Endodermal cell (in vitro differentiated cells): ENCODE results near the gene TNKS1BP1. TPM values are rescaled to one million over a fixed set of nuclear protein-coding genes. Genes with fewer than 3 reads are reported as not detected.

Source experiments
- DNase-seq: peaks from one replicate; pipeline ENCODE4 v3.0.0-alpha.2; 2017
- H3K27ac ChIP-seq: 2 replicates; pipeline ENCODE4 v1.5.1; 2013; ENCODE audit warnings: mild to moderate bottlenecking, low read depth, low read length, moderate library complexity
- H3K27me3 ChIP-seq: 2 replicates; pipeline ENCODE4 v1.6.1; 2013; ENCODE audit warnings: mild to moderate bottlenecking, low read length, moderate library complexity; ENCODE audit not compliant: insufficient read depth, control insufficient read depth, poor library complexity, severe bottlenecking
- H3K36me3 ChIP-seq: 2 replicates; pipeline ENCODE4 v1.7.0; 2013; ENCODE audit warnings: mild to moderate bottlenecking, low read length, moderate library complexity; ENCODE audit not compliant: control insufficient read depth, insufficient read depth
- H3K4me1 ChIP-seq: one replicate; pipeline ENCODE4 v1.7.0; 2013; ENCODE audit warnings: low read length; ENCODE audit not compliant: control insufficient read depth, insufficient read depth
- H3K4me3 ChIP-seq: 2 replicates; pipeline ENCODE4 v1.5.1; 2013; ENCODE audit warnings: mild to moderate bottlenecking, low read length, moderate library complexity
- H3K9ac ChIP-seq: 2 replicates; pipeline ENCODE4 v1.6.1; 2013; ENCODE audit warnings: mild to moderate bottlenecking, low read length, moderate library complexity; ENCODE audit not compliant: poor library complexity, severe bottlenecking; ENCODE audit errors: extremely low read depth
- H3K9me3 ChIP-seq: 2 replicates; pipeline ENCODE4 v1.6.1; 2013; ENCODE audit warnings: mild to moderate bottlenecking, low read length, moderate library complexity; ENCODE audit not compliant: control insufficient read depth
- H3K27ac Mint-ChIP-seq: 2 replicates; pipeline ENCODE4 v1.8.0; 2020; ENCODE audit warnings: mixed read lengths
- H3K27me3 Mint-ChIP-seq: 2 replicates; pipeline ENCODE4 v1.8.0; 2021; ENCODE audit warnings: mild to moderate bottlenecking, mixed read lengths; ENCODE audit not compliant: insufficient read depth
- H3K36me3 Mint-ChIP-seq: 2 replicates; pipeline ENCODE4 v1.8.0; 2020; ENCODE audit warnings: low read depth, mixed read lengths
- H3K4me1 Mint-ChIP-seq: 2 replicates; pipeline ENCODE4 v1.8.0; 2020; ENCODE audit warnings: mixed read lengths
- H3K4me3 Mint-ChIP-seq: 2 replicates; pipeline ENCODE4 v1.8.0; 2020; ENCODE audit warnings: mild to moderate bottlenecking, moderate library complexity, mixed read lengths
- H3K9me3 Mint-ChIP-seq: 2 replicates; pipeline ENCODE4 v1.8.0; 2020; ENCODE audit warnings: mild to moderate bottlenecking, mixed read lengths
- CTCF ChIP-seq: fragments of 200-600 bp; sonication (generic); conservative IDR thresholded peaks from 2 replicates; pipeline ENCODE4 v1.5.0; 2021; ENCODE audit warnings: antibody characterized with exemption, mild to moderate bottlenecking
- WGBS, 2 experiments: methylation state at CpG; one replicate each; pipeline versions ENCODE4 v1.1.5 to v1.1.7; 2013; ENCODE audit warnings: missing lambda C conversion rate in 2 of 2, mixed read lengths in 1 of 2; ENCODE audit not compliant: insufficient coverage in 1 of 2, insufficient read length in 1 of 2; 5-methylcytosine and 5-hydroxymethylcytosine counted together
- total RNA-seq, 2 donors: library from RNA; stranded (reverse); fragmentation: NEBNext Ultra II Directional in 1 of 2; extraction: Animal tissue kit (Norgen Biotek cat#: 25700) in 1 of 2; gene quantifications; 2 replicates in 1 of 2; 3 replicates in 1 of 2; pipeline ENCODE4 v1.2.1, GENCODE V29; 2021

The TNKS1BP1 gene
- total RNA-seq, 2 donors from 2014 or later, result 60.4 to 73.8 TPM

- H3K9me3 Mint-ChIP-seq, result peaks cover 15% of the 10 kb centered on the region
- Histone ChIP-seq H3K4me1 (no peaks in the 10 kb centered on the region), H3K36me3 (peaks cover 57% of the 10 kb centered on the region), H3K27ac (no peak overlapping the region), H3K4me3 (no peak overlapping the region), H3K9me3 (peaks cover 15% of the 10 kb centered on the region), H3K27me3 (no peaks in the 10 kb centered on the region), H3K9ac (no peak overlapping the region)
- peaks cover 62% of the 10 kb centered on the region for H3K36me3 Mint-ChIP-seq
- no peak for DNase-seq
- no peak for TF ChIP-seq CTCF
- no peak overlapping the region for H3K27ac Mint-ChIP-seq
- WGBS, 2 experiments, result 95 to 100% methylated on average over 7 to 15 of the region's 15 CpGs
- no peak overlapping the region for H3K4me3 Mint-ChIP-seq
- no peaks in the 10 kb centered on the region for H3K27me3 Mint-ChIP-seq
- peaks cover 15% of the 10 kb centered on the region for H3K4me1 Mint-ChIP-seq
These were observed 22.3 kb downstream of the TNKS1BP1 start for GRCh38 chr11:57302489-57302888.

GRCh38 chr11:57301711-57302423 lies 22.9 kb downstream of the TNKS1BP1 start:
- H3K4me1 Mint-ChIP-seq, result peaks cover 10% of the 10 kb centered on the region
- no peak overlapping the region for H3K27ac Mint-ChIP-seq
- Histone ChIP-seq H3K4me1 (no peaks in the 10 kb centered on the region), H3K9me3 (peaks cover 15% of the 10 kb centered on the region), H3K27me3 (no peaks in the 10 kb centered on the region), H3K36me3 (peaks cover 59% of the 10 kb centered on the region), H3K27ac (no peak overlapping the region), H3K4me3 (no peak overlapping the region), H3K9ac (no peak overlapping the region)
- no peaks in the 10 kb centered on the region for H3K27me3 Mint-ChIP-seq
- no peak overlapping the region for H3K4me3 Mint-ChIP-seq
- H3K9me3 Mint-ChIP-seq, result peaks cover 15% of the 10 kb centered on the region
- peaks cover 65% of the 10 kb centered on the region for H3K36me3 Mint-ChIP-seq
- WGBS, 2 experiments, result 95 to 97% methylated on average over 17 to 27 of the region's 27 CpGs
- no peak for DNase-seq
- no peak for TF ChIP-seq CTCF

GRCh38 chr11:57300785-57301184 lies 24.0 kb downstream of the TNKS1BP1 start:
- Histone ChIP-seq H3K9me3 (peaks cover 15% of the 10 kb centered on the region), H3K27me3 (no peaks in the 10 kb centered on the region), H3K9ac (no peak overlapping the region), H3K27ac (no peak overlapping the region), H3K4me3 (no peak overlapping the region), H3K4me1 (no peaks in the 10 kb centered on the region), H3K36me3 (peaks cover 54% of the 10 kb centered on the region)
- Mint-ChIP-seq H3K4me1 (peaks cover 2% of the 10 kb centered on the region), H3K9me3 (peaks cover 15% of the 10 kb centered on the region), H3K4me3 (no peak overlapping the region), H3K27ac (no peak overlapping the region), H3K27me3 (no peaks in the 10 kb centered on the region), H3K36me3 (peaks cover 73% of the 10 kb centered on the region)
- WGBS, 2 experiments, result 95 to 96% methylated on average over 2 to 10 of the region's 10 CpGs
- no peak for DNase-seq
- no peak for TF ChIP-seq CTCF
